GM12878 (cell line): ENCODE data around the gene PCBD2. TPM values are rescaled to one million over a fixed set of nuclear protein-coding genes. Genes with fewer than 3 reads are reported as not detected.

Experiments used
- CBX3 ChIP-seq: fragments of 200-600 bp; sonication (generic); IDR thresholded peaks from 2 replicates; pipeline ENCODE4 v1.6.1; 2016; ENCODE audit warnings: low read depth, borderline replicate concordance
- GABPA ChIP-seq: IDR thresholded peaks from 2 replicates; pipeline ENCODE4 v1.6.1; 2014; ENCODE audit warnings: antibody characterized with exemption, low read depth, mild to moderate bottlenecking, inconsistent platforms
- JUND ChIP-seq: IDR thresholded peaks from 2 replicates; pipeline ENCODE4 v1.6.1; 2012; ENCODE audit warnings: low read depth, mild to moderate bottlenecking, low read length, improper control_type of control experiment, moderate library complexity
- NR2F1 ChIP-seq: fragments of 450-650 bp; conservative IDR thresholded peaks from 2 replicates; pipeline ENCODE4 v1.6.1; 2017; ENCODE audit warnings: mild to moderate bottlenecking
- PAX5 ChIP-seq: IDR thresholded peaks from 2 replicates; pipeline ENCODE4 v1.6.1; 2011; ENCODE audit warnings: low read depth, low read length, borderline replicate concordance
- RB1 ChIP-seq: fragments of 450-650 bp; formaldehyde crosslinking; IDR thresholded peaks from 2 replicates; pipeline ENCODE4 v1.6.1; 2017; ENCODE audit warnings: mild to moderate bottlenecking, borderline replicate concordance
- SIN3A ChIP-seq: IDR thresholded peaks from 2 replicates; pipeline ENCODE4 v1.6.1; 2012; ENCODE audit warnings: low read depth, low read length, improper control_type of control experiment
- SMAD1 ChIP-seq: fragments of 450-650 bp; IDR thresholded peaks from 2 replicates; pipeline ENCODE4 v1.6.1; 2018; ENCODE audit warnings: mild to moderate bottlenecking, low read depth; ENCODE audit not compliant: partially characterized antibody
- SMAD5 ChIP-seq: IDR thresholded peaks from 2 replicates; pipeline ENCODE4 v1.6.1; 2016; ENCODE audit warnings: antibody characterized with exemption, low read depth
- SPI1 ChIP-seq: IDR thresholded peaks from 2 replicates; pipeline ENCODE4 v1.6.1; 2011; ENCODE audit warnings: low read depth, mild to moderate bottlenecking, low read length, moderate library complexity, borderline replicate concordance; ENCODE audit not compliant: insufficient read depth
- SREBF2 ChIP-seq: IDR thresholded peaks from 2 replicates; pipeline ENCODE4 v1.6.1; 2012; ENCODE audit warnings: mild to moderate bottlenecking, low read length
- STAT3 ChIP-seq: IDR thresholded peaks from 2 replicates; pipeline ENCODE4 v1.6.1; 2011; ENCODE audit warnings: low read depth, low read length, improper control_type of control experiment
- polyA plus RNA-seq, 11 experiments: library from polyadenylated mRNA; depleted of rRNA in 4 of 11; unstranded in 6 of 11; stranded (reverse) in 5 of 11; fragments of >200 nt; fragmentation: Nextera tagmentation in 4 of 11; fragmentation: Illumina TruSeq in 1 of 11; extraction: Ambion mirVana in 4 of 11; extraction: Trizol in 1 of 11; gene quantifications; 1 replicate in 1 of 11; 2 replicates in 10 of 11; pipeline versions ENCODE4 v1.2.1 to v1.2.3, GENCODE V29; 2011 to 2016; ENCODE audit warnings: inconsistent platforms in 2 of 11, missing spikeins in 2 of 11, low read depth in 1 of 11
- total RNA-seq, 4 experiments: library from RNA; depleted of rRNA in 3 of 4; stranded (reverse); fragments of >200 nt in 3 of 4; fragmentation: Illumina TruSeq in 1 of 4; extraction: Trizol in 1 of 4; gene quantifications; 2 replicates each; pipeline versions ENCODE4 v1.2.1 to v1.2.3, GENCODE V29; 2013 to 2021
- TF ChIP-seq, protein P1 (sequence below): IDR thresholded peaks from 2 replicates; pipeline ENCODE4 v1.6.1; 2012; ENCODE audit warnings: improper control_type of control experiment, low read depth, low read length; ENCODE audit not compliant: insufficient replicate concordance
- TF ChIP-seq, protein P2 (sequence below): IDR thresholded peaks from 2 replicates; pipeline ENCODE4 v1.6.1; 2012; ENCODE audit warnings: mild to moderate bottlenecking, low read depth, low read length
- TF ChIP-seq, protein P3 (sequence below): fragments of 450-650 bp; IDR thresholded peaks from 2 replicates; pipeline ENCODE4 v1.6.1; 2017; ENCODE audit warnings: mild to moderate bottlenecking, low read depth, inconsistent platforms; ENCODE audit not compliant: poor library complexity, severe bottlenecking

PCBD2 gene
- total and polyA plus RNA-seq, 10 of the 15 experiments (the other 5 are each of a cell fraction or from before 2014, with no cell fraction given) = 5.4 to 13.6 (median 6.7) TPM

DNA sequence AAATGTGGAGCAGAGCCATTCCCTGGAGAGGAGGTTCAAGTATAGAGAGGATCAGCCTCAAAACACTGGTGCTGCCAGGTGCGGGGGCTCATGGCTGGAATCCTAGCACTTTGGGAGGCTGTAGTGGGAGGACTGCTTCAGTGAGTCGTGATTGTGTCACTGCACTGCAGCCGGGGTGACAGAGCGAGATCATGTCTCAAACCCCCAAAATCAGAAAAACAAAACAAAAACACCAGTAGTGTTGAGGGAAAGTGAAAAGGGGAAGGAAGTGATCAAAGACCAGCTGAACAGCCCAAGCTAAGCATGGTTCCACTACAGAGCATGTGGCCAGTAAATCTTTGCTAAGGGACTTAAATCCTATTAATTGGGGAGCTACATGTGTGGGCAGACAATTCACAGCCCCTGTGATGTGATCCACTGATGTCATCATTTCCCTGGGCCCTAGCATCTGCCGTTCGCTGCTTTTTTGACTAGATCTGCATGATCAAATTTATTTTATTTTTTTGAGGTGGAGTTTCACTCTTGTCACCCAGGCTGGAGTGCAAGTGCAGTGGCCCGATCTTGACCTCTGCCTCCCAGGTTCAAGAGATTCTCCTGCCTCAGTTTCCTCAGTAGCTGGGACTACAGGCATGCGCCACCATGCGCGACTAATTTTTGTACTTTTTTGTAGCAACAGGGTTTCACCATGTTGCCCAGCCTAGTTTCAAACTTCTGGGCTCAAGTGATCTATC lies 2.7 kb upstream of the PCBD2 start (continued):
- TF ChIP-seq, protein P1, sequence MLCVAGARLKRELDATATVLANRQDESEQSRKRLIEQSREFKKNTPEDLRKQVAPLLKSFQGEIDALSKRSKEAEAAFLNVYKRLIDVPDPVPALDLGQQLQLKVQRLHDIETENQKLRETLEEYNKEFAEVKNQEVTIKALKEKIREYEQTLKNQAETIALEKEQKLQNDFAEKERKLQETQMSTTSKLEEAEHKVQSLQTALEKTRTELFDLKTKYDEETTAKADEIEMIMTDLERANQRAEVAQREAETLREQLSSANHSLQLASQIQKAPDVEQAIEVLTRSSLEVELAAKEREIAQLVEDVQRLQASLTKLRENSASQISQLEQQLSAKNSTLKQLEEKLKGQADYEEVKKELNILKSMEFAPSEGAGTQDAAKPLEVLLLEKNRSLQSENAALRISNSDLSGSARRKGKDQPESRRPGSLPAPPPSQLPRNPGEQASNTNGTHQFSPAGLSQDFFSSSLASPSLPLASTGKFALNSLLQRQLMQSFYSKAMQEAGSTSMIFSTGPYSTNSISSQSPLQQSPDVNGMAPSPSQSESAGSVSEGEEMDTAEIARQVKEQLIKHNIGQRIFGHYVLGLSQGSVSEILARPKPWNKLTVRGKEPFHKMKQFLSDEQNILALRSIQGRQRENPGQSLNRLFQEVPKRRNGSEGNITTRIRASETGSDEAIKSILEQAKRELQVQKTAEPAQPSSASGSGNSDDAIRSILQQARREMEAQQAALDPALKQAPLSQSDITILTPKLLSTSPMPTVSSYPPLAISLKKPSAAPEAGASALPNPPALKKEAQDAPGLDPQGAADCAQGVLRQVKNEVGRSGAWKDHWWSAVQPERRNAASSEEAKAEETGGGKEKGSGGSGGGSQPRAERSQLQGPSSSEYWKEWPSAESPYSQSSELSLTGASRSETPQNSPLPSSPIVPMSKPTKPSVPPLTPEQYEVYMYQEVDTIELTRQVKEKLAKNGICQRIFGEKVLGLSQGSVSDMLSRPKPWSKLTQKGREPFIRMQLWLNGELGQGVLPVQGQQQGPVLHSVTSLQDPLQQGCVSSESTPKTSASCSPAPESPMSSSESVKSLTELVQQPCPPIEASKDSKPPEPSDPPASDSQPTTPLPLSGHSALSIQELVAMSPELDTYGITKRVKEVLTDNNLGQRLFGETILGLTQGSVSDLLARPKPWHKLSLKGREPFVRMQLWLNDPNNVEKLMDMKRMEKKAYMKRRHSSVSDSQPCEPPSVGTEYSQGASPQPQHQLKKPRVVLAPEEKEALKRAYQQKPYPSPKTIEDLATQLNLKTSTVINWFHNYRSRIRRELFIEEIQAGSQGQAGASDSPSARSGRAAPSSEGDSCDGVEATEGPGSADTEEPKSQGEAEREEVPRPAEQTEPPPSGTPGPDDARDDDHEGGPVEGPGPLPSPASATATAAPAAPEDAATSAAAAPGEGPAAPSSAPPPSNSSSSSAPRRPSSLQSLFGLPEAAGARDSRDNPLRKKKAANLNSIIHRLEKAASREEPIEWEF = no peak
- TF ChIP-seq CBX3 (no peak), SMAD1 (no peak), SMAD5 (no peak), RB1 (no peak), SIN3A (no peak), SPI1 (peak; percentile 88), PAX5 (no peak), NR2F1 (0 out of 2 replicates have a peak, but pooled peaks have one; percentile 40), GABPA (no peak), STAT3 (no peak), SREBF2 (no peak), JUND (no peak)
- TF ChIP-seq, protein P2, sequence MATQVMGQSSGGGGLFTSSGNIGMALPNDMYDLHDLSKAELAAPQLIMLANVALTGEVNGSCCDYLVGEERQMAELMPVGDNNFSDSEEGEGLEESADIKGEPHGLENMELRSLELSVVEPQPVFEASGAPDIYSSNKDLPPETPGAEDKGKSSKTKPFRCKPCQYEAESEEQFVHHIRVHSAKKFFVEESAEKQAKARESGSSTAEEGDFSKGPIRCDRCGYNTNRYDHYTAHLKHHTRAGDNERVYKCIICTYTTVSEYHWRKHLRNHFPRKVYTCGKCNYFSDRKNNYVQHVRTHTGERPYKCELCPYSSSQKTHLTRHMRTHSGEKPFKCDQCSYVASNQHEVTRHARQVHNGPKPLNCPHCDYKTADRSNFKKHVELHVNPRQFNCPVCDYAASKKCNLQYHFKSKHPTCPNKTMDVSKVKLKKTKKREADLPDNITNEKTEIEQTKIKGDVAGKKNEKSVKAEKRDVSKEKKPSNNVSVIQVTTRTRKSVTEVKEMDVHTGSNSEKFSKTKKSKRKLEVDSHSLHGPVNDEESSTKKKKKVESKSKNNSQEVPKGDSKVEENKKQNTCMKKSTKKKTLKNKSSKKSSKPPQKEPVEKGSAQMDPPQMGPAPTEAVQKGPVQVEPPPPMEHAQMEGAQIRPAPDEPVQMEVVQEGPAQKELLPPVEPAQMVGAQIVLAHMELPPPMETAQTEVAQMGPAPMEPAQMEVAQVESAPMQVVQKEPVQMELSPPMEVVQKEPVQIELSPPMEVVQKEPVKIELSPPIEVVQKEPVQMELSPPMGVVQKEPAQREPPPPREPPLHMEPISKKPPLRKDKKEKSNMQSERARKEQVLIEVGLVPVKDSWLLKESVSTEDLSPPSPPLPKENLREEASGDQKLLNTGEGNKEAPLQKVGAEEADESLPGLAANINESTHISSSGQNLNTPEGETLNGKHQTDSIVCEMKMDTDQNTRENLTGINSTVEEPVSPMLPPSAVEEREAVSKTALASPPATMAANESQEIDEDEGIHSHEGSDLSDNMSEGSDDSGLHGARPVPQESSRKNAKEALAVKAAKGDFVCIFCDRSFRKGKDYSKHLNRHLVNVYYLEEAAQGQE = no peak
- TF ChIP-seq, protein P3, sequence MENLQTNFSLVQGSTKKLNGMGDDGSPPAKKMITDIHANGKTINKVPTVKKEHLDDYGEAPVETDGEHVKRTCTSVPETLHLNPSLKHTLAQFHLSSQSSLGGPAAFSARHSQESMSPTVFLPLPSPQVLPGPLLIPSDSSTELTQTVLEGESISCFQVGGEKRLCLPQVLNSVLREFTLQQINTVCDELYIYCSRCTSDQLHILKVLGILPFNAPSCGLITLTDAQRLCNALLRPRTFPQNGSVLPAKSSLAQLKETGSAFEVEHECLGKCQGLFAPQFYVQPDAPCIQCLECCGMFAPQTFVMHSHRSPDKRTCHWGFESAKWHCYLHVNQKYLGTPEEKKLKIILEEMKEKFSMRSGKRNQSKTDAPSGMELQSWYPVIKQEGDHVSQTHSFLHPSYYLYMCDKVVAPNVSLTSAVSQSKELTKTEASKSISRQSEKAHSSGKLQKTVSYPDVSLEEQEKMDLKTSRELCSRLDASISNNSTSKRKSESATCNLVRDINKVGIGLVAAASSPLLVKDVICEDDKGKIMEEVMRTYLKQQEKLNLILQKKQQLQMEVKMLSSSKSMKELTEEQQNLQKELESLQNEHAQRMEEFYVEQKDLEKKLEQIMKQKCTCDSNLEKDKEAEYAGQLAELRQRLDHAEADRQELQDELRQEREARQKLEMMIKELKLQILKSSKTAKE = no peak
